Thyroid gland (tissue), 4 donors: Measurements from ENCODE around the gene LDB2.

Experiments
- POLR2A ChIP-seq, 2 donors: fragments of 450-650 bp; IDR thresholded peaks; one replicate each; pipeline ENCODE4 v1.6.1; 2017; ENCODE audit warnings: antibody characterized with exemption in 2 of 2, mild to moderate bottlenecking in 2 of 2, moderate library complexity in 1 of 2
- TF ChIP-seq, protein P1 (sequence below), 6 experiments: fragments of 200-600 bp in 3 of 6; fragments of 450-650 bp in 3 of 6; sonication (generic) in 3 of 6; IDR thresholded peaks; one replicate each; pipeline ENCODE4 v1.5.1; 2016 to 2019; ENCODE audit warnings: antibody characterized with exemption in 6 of 6, mild to moderate bottlenecking in 2 of 6, inconsistent platforms in 1 of 6, moderate library complexity in 1 of 6

DNA sequence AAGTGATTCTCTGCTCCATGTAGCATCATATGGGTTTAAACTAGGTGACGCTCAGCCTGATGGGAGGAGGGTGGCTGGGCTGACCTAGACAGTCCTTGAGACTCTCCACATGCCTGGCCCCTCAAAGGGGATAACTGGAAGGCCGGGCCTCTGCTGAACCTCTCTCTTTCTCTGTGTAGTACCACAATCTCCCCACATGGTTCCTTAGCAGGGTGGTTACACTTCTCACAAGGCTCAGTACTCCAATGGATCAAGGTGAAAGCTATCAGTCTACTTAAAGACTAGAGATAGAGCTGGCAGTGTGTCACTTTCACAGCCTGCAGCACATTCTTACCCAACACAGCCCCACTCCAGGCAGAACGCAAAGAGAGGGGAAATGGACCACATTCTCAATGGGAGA, 80.4 kb downstream of the LDB2 start:
- TF ChIP-seq, protein P1, sequence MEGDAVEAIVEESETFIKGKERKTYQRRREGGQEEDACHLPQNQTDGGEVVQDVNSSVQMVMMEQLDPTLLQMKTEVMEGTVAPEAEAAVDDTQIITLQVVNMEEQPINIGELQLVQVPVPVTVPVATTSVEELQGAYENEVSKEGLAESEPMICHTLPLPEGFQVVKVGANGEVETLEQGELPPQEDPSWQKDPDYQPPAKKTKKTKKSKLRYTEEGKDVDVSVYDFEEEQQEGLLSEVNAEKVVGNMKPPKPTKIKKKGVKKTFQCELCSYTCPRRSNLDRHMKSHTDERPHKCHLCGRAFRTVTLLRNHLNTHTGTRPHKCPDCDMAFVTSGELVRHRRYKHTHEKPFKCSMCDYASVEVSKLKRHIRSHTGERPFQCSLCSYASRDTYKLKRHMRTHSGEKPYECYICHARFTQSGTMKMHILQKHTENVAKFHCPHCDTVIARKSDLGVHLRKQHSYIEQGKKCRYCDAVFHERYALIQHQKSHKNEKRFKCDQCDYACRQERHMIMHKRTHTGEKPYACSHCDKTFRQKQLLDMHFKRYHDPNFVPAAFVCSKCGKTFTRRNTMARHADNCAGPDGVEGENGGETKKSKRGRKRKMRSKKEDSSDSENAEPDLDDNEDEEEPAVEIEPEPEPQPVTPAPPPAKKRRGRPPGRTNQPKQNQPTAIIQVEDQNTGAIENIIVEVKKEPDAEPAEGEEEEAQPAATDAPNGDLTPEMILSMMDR (IDR thresholded peaks at IDR 0.05), result no peak
- no peak for TF ChIP-seq POLR2A (IDR thresholded peaks at IDR 0.05)
